Skin of body (tissue), 2 donors: ENCODE results near the gene CCR6. TPM values are rescaled to one million over a fixed set of nuclear protein-coding genes. Genes with fewer than 3 reads are reported as not detected.
"Not testable (repeated sequence)": the region's sequence is repeated elsewhere in the genome, so short reads cannot be mapped to it uniquely, and the experiment has no call there.

Experiments used
- DNase-seq: peaks from one replicate; lab custom pipeline; 2025; lab: John Stamatoyannopoulos, UW
- total RNA-seq: library from RNA; depleted of rRNA; stranded (reverse); fragments of >200 nt; gene quantifications from one replicate; pipeline ENCODE4 v1.2.3, GENCODE V29; 2014

The CCR6 gene
- total RNA-seq, 1 donor from 2014 or later, result 0.30 TPM

- DNase-seq, result not testable (repeated sequence)
These were observed 45.4 kb downstream of the CCR6 start for GRCh38 chr6:167168296-167168695.

- DNase-seq, result not testable (repeated sequence)
These were observed 47.0 kb downstream of the CCR6 start for GRCh38 chr6:167169867-167170266.

- not testable (repeated sequence) for DNase-seq
These were observed 48.4 kb downstream of the CCR6 start for GRCh38 chr6:167171300-167171699.

- not testable (repeated sequence) for DNase-seq
These were observed 49.1 kb downstream of the CCR6 start for GRCh38 chr6:167172011-167172410.

- DNase-seq, result not testable (repeated sequence)
These were observed 54.4 kb downstream of the CCR6 start for GRCh38 chr6:167177271-167177670.

GRCh38 chr6:167178896-167179655, 56.2 kb downstream of the CCR6 start:
- not testable (repeated sequence) for DNase-seq

- not testable (repeated sequence) for DNase-seq
These were observed 57.2 kb downstream of the CCR6 start for GRCh38 chr6:167180086-167180485.

GRCh38 chr6:167181351-167181750, 58.5 kb downstream of the CCR6 start:
- DNase-seq, result not testable (repeated sequence)

GRCh38 chr6:167182913-167183314, 60.0 kb downstream of the CCR6 start:
- not testable (repeated sequence) for DNase-seq

GRCh38 chr6:167185101-167185500, 62.2 kb downstream of the CCR6 start:
- DNase-seq, result not testable (repeated sequence)

- DNase-seq, result not testable (repeated sequence)
These were observed 64.4 kb downstream of the CCR6 start for GRCh38 chr6:167187275-167187674.

Other genes starting within 250 kb of the CCR6 start
- 32.8 TPM for gene RNASET2, start 166.5 kb upstream of the CCR6 start, total RNA-seq
- 21.4 TPM for gene CEP43, start 123.7 kb upstream of the CCR6 start, total RNA-seq
- gene GPR31, start 34.9 kb downstream of the CCR6 start, total RNA-seq, result not detected
- gene UNC93A, start 168.2 kb downstream of the CCR6 start, total RNA-seq, result 0.69 TPM
- not detected for gene TTLL2, start 202.0 kb downstream of the CCR6 start, total RNA-seq